Hematopoietic multipotent progenitor cell treated with erythropoietin and hydrocortisone succinate and interleukin-3 and kit ligand, for 17 days (in vitro differentiated cells): ENCODE measurements around the gene CMIP.

Experiments
- DNase-seq: peaks from one replicate; pipeline ENCODE4 v3.0.0-alpha.2; 2015; ENCODE audit warnings: low spot score

Gene CMIP

GRCh38 chr16:81586977-81587625 lies 142.5 kb downstream of the CMIP start:
- DNase-seq: no peak

- no peak for DNase-seq
These were observed 143.1 kb downstream of the CMIP start for GRCh38 chr16:81587626-81588160.

- DNase-seq: no peak
These were observed 143.9 kb downstream of the CMIP start for GRCh38 chr16:81588326-81589081.

DNA sequence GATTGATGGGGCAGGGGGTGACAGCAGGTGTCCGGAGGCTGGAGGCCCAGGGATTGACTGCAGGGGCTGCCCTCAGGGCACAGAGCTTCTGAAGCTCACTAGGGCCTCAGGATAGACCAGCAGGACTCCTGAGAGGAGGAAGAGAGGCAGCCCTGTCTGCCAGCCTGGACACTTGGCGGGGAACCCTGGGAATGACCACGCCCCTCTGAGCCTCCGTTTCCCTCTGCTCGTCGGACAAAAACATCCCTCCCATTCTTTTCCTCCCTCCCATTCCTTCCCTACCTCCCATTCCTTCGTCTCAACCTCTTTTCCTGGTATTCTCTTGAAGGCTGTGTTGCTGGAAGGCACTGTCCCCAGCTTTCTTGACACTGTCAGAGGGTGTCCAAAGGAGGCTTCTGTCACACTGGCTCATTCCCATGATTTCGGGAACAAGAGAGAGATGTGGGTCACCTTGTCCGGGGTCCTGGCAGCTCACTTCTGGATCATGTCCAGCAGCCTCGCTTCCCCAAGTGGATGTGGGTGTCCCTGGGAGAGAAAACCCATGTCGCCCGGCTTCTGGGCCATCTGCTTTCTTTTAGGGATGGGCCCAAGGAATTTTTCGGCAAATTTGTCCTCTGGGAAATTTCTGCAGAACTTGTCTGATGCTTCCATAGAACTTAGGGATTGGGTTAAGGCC lies 145.5 kb downstream of the CMIP start:
- no peak for DNase-seq

- no peak for DNase-seq
These were observed 146.3 kb downstream of the CMIP start for GRCh38 chr16:81590714-81591544.

- no peak for DNase-seq
These were observed 146.9 kb downstream of the CMIP start for GRCh38 chr16:81591545-81591870.

DNA sequence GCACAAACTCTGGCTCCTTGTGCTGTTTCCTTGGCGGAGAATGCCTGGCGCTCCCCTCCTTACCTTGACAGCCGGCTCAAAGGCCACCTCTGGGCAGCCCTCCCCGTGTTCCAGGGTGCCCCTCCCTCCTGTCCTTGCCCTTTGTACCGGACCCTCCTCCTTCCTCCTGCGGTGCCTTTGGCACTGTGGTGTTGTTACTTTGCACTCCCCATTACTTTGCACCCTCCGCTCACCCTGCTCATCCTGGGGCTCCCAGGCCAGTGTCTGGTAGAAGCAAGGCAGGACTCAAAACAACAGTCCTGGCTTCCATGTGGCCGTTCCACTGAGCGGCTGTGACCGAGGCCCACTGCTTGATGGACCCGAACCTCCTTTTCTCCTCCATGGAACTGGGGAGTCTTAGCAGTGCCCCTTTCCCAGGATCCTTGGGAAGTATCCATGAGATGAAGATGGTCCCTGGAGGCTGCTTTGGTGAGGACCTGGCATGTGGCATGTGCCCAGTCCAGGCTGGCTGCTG lies 147.8 kb downstream of the CMIP start:
- no peak for DNase-seq

DNA sequence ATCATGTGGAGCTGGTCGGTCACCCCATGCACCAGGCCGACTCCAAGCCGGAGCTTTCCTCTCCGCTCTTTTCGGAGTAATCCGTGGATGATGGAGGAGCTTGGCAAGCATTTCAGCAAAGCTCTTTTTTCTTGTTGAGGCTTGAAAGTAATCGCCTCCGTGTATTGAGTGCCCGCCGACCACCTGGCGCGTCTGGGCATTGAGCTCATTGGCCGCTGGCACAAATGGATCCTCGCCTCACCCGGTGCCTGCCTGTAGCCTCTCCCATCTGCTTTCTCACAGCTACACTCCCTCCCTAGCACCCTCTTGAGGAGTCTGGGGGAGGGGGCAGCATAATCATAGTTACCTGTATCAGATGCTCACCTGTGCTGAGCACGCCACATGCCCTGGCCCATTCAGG lies 148.9 kb downstream of the CMIP start:
- DNase-seq: no peak

DNA sequence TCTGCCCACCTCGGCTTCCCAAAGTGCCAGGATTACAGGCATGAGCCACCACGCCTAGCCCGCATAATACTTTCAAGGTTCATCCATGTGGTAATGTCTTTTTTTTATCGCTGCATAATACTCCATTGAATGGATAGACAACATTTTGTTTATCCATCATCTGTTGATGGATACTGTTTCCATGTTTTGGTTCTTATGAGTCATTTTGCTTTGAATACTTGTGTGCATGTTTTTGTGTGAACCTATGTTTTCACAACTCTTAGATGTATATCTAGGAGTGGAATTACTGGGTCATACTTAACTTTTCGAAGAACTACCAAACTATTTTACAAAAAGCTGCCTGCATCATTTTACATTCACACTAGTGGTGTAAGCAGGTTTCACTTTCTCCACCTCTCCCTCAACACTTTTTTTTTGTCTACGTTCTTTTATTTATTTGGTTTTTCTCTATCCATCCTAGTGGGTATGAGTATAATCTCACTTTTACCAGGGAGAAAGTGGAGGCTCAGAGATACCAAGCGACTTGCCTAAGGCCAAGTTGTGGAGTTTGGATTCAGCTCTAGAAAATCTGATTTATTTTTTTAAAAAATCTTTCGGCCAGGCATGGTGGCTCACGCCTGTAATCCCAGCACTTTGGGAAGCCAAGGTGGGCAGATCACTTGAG lies 151.2 kb downstream of the CMIP start:
- no peak for DNase-seq

GRCh38 chr16:81597079-81597658 lies 152.6 kb downstream of the CMIP start:
- DNase-seq: no peak

DNA sequence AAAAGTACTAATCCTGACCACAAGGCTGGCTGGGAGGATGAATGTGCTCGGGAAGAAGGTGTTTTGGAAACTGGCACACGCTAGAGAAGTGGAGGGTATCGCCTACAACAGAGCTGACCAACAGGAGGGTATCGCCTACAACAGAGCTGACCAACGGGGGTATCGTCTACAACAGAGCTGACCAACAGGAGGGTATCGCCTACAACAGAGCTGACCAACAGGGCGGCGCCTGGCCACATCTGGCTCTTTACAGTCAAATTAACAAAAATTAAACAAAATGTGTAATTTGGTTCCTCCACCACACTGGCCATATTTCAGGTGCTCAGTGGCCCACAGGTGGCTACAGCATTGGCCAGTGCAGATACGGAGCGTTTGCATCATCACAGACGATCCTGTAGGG lies 153.5 kb downstream of the CMIP start:
- no peak for DNase-seq

DNA sequence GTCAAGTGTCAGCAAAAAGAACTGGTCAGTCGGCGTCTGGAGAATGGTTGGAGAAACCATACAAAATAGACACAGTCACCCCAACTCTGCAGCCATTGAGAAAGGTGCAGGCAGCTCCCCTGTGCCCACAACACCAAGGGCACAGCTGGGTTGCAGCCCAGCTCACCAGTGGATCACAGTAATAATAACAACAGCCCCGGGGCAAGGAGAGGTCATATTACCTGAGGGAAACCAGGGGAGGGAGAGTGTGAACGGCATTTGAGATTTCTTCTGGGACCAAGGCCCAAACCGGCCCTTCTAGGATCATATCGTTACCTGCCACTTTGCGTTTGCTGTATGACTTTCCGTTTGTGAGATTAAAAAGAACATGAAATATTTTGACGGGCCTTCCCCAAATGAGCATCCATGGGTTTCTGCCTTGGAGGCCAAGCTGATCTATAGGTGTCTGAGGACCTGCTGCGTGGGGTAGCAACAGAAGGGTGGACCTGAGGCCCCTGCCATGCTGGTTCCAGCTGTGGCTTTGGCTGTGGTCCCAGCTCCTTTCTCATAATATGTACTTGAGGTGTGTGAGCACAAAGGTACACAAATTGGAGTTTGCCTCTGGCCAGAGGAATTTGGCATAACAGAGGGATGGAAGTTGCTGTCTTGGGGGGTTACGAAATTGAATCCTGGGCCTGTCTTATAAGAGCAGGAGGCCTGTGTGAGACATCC lies 154.6 kb downstream of the CMIP start:
- no peak for DNase-seq

DNA sequence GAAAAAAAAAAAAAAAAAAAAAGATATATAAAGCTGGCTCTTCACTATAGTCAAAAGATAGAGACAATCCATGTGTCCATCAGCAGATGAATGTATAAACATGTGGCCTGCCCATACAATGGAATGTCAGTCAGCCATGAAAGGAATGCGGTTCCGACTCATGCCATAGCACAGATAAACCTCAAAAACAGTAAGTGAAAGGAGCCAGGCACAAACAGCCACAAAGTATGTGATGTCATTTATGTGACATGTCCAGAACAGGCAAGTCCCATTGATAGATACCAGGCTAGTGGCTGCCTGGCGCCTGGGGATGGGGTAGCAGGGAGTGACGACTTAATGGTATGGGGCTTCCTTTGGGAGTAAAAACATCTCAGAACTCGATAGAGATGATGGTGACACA lies 155.7 kb downstream of the CMIP start:
- no peak for DNase-seq

DNA sequence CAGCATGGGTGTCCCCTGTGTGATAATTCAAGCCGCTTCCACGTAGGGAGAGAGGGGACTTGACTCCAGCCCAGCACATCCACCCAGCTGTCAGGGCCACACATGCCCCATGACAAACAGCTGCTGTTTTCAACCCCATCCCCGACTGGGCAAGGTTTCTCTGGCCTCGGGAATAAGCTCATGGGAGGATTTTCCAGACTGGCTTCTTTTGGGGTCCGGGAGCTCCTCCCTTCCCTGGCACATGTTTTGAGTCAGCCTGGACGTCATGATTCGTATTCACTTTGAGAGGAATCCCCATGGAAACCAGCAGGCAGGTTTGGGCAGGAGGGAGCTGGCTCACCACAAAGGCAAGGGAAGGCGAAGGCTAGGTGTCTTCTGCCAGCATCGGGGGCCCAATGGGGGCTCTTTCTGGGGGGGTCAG lies 156.4 kb downstream of the CMIP start:
- DNase-seq: no peak

GRCh38 chr16:81601601-81602255 lies 157.1 kb downstream of the CMIP start:
- no peak for DNase-seq

DNA sequence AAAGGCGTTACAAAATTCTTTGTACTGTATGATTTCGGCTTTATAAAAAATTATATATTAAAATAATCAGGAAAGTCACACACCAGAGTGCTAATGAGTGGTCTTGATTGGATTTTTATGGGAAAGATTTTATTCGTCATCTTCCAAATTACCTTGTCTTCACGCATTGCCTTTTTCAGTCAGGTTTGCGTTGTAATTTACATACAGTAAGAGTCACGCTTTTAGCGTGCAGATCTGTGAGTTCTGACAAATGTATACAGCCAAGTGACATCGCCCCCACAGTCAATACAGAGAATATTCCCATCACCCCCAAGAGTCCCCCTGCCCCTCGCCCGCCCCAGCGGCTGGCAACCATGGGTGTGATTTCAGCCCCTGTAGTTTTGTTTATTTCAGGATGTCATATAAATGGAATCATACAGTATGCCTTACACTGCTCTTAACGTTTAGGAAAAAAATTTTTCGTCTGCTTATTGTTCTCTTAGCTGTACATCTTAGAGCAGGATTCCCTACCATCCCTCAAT lies 157.7 kb downstream of the CMIP start:
- DNase-seq: no peak

DNA sequence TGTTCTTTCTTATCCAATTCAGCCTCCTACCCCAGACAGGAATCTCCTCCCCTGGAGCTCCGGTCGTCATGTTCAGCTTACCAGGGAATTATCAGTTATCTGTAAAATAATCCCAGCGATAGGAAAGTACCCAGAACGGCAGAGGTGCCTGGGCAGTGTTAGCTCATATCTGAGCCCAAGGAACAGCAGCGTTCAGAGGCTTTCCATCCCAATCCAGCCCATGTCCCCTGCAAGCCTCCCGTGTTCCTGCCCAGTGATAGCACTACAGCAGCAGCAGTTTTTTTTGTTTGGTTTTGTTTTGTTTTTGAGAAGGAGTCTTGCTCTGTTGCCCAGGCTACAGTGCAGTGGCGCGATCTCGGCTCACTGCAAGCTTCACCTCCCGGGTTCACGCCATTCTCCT lies 158.2 kb downstream of the CMIP start:
- DNase-seq: no peak

- DNase-seq: no peak
These were observed 160.4 kb downstream of the CMIP start for GRCh38 chr16:81604960-81605383.

DNA sequence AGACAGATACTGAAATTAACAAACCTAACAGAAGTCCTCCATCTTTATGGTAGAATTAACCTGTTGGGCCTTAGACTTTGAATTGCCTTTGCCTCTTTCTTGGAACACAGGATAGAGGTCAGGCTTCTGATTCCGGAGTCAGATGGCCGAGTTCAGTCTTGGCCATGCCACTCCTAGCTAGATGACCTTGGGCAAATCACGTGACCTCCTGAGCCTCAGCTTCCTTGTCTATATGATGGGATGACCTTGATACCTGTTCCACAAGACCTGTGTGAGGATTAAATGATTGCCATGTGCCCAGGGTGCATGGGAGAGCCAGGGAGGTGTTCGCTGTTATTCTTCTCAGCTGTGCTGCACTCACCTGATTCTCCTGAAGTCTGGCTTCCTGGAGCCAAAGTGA lies 161.4 kb downstream of the CMIP start:
- no peak for DNase-seq

GRCh38 chr16:81607006-81607405 lies 162.4 kb downstream of the CMIP start:
- no peak for DNase-seq
